ENCODE measurements around the gene TMEM184A.

Gene TMEM184A

GRCh38 chr7:1544178-1544895 is 11.7 kb downstream of the TMEM184A start:
- TF ChIP-seq CTCF (IDR thresholded peaks at IDR 0.05; ENCODE audit: borderline replicate concordance, control extremely low read depth, extremely low read depth, insufficient read depth, missing control alignments), result no peak
- in situ Hi-C loops (cut with MboI; ENCODE audit: low sequenced_read_pairs, unreplicated experiment), result no loop called here
- no peak for DNase-seq (ENCODE audit: low spot score)

DNA sequence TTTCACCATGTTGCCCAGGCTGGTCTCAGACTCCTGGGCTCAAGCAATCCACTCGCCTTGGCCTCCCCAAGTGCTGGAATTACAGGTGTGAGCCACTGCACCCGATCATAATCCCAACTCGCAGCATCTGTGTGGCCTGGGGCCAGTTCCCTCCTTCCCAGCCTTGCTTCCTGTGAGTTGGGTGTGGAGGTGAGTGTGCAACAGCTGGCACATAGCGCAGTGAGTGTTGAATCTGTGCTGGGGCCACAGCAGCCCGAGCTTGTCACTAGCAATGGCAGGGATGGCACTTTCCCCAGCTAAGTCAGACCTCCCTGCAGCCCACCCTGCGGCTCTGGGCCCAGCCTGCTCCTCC is 12.2 kb downstream of the TMEM184A start:
- in situ Hi-C loops (cut with MboI; ENCODE audit: low sequenced_read_pairs, unreplicated experiment), result no loop called here
- no peak for DNase-seq (ENCODE audit: low spot score)
- TF ChIP-seq CTCF (IDR thresholded peaks at IDR 0.05; ENCODE audit: borderline replicate concordance, control extremely low read depth, extremely low read depth, insufficient read depth, missing control alignments), result no peak

DNA sequence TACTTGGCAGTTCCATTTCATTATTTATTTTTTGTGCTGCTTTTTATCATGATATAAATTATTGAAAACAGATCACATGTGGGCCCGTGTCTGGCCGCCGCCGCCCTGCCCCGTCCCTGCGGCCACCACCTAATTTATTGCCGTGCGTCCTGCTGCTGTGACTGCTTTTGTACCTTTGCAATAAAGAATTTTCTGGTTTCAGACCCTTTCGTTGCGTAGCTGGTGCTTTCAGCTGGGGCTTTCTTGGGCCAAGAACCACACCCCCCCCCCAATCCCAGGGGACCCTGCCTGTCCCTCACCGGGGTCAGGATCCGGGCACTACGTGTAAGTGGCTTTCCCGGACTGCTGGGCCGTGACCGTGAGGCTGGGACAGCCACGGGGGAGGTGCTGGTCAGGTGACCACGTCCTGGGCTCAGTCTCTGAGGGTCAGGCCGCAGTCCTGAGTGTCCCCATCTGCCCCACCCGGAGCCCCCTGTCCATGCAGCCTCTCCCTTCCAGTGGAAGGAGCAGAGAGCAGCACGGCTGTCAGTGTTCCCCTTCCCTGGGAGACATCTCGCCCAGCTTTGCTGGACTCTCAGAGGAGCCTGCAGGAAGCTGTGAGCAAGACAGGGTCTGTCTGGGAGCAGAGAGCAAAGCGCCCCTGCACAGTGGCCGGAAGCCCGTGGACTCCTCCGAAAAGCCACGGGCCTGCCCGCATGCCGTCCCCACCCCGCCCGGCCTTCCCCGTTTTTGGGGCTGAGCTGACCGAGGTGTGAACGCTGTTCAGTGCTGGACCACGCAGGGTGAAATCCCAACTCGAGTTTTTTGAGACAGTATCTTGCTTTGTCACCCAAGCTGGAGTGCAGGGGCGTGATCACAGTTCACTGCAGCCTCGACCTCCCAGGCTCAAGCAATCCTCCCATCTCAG is 12.9 kb downstream of the TMEM184A start:
- in situ Hi-C loops (cut with MboI; ENCODE audit: low sequenced_read_pairs, unreplicated experiment), result no loop called here
- TF ChIP-seq CTCF (IDR thresholded peaks at IDR 0.05; ENCODE audit: borderline replicate concordance, control extremely low read depth, extremely low read depth, insufficient read depth, missing control alignments), result no peak
- DNase-seq (ENCODE audit: low spot score), result no peak

DNA sequence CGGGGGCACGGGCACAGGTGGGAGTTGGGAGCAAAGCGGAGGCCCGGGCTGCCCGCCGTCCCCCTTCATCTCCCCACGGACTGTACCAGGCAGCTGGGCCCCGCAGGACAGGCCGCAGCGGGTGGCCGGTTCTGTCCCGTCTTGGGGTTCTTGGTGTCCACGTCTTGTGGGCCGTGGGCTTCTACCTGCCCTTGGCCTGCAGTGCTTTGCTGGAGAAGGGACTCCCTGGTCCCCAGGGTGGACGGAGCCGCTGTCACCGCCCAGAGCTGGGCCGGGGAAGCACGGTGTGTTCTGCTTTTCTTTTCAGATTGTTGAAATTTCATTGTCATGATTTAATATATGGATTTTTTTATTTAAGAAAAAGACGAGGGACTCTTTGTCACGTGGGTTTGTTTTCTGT is 13.7 kb downstream of the TMEM184A start:
- TF ChIP-seq CTCF (IDR thresholded peaks at IDR 0.05; ENCODE audit: borderline replicate concordance, control extremely low read depth, extremely low read depth, insufficient read depth, missing control alignments), result no peak
- DNase-seq (ENCODE audit: low spot score), result no peak
- in situ Hi-C loops (cut with MboI; ENCODE audit: low sequenced_read_pairs, unreplicated experiment), result no loop called here

DNA sequence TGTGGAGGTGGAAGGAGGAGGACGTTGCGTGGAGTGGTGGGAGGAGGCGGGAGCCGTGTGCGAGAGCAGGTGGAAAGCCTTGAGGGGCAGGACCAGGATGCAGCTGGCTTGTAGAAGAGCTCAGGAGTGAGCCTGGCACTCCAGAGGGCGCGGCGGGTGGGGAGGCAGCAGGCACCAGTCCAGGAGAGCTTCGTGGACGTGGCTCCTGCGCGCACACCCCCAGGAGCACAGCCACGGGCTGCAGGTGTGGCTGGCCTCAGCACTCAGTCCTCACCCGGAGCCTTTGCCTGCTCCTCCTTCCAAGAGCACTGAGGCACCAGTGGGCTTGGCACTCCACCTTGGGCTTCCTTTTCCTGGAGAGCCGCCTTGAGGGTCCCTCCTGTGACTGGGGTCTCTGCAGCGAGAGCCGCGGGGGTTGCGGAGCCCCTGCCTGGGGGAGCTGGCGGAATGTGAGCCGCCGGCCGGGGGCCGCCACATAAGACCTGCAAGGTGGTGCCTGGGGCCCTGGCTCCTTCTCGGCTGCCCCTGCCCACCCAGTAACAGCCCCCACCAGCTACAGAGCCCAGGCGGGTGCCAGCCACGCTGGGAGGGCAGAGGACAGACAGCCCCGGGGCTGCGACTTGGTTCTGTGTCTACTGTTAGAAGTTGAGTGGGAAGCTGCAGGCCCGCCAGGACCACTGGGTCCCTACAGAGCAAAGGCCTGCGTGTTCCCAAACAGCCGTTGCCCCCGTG is 14.4 kb downstream of the TMEM184A start:
- no peak for DNase-seq (ENCODE audit: low spot score)
- no peak for TF ChIP-seq CTCF (IDR thresholded peaks at IDR 0.05; ENCODE audit: borderline replicate concordance, control extremely low read depth, extremely low read depth, insufficient read depth, missing control alignments)
- in situ Hi-C loops (cut with MboI; ENCODE audit: low sequenced_read_pairs, unreplicated experiment), result no loop called here

GRCh38 chr7:1540776-1541271 is 15.2 kb downstream of the TMEM184A start:
- no peak for DNase-seq (ENCODE audit: low spot score)
- in situ Hi-C loops (cut with MboI; ENCODE audit: low sequenced_read_pairs, unreplicated experiment), result no loop called here
- no peak for TF ChIP-seq CTCF (IDR thresholded peaks at IDR 0.05; ENCODE audit: borderline replicate concordance, control extremely low read depth, extremely low read depth, insufficient read depth, missing control alignments)

Data from GM13976 (cell line).